Esophagus squamous epithelium (tissue), 4 donors: Measurements from ENCODE around the gene PLAC9.

Source experiments
- CTCF ChIP-seq, 6 experiments: fragments of 450-650 bp in 4 of 6; fragments of 200-600 bp in 2 of 6; sonication (generic) in 2 of 6; IDR thresholded peaks; one replicate each; pipeline ENCODE4 v1.5.1; 2016 to 2019; ENCODE audit warnings: antibody characterized with exemption in 6 of 6, mild to moderate bottlenecking in 4 of 6, moderate library complexity in 4 of 6
- POLR2A ChIP-seq, 4 donors: fragments of 450-650 bp; IDR thresholded peaks; one replicate each; pipeline ENCODE4 v1.6.1; 2017; ENCODE audit warnings: antibody characterized with exemption in 4 of 4, mild to moderate bottlenecking in 4 of 4, moderate library complexity in 3 of 4

DNA sequence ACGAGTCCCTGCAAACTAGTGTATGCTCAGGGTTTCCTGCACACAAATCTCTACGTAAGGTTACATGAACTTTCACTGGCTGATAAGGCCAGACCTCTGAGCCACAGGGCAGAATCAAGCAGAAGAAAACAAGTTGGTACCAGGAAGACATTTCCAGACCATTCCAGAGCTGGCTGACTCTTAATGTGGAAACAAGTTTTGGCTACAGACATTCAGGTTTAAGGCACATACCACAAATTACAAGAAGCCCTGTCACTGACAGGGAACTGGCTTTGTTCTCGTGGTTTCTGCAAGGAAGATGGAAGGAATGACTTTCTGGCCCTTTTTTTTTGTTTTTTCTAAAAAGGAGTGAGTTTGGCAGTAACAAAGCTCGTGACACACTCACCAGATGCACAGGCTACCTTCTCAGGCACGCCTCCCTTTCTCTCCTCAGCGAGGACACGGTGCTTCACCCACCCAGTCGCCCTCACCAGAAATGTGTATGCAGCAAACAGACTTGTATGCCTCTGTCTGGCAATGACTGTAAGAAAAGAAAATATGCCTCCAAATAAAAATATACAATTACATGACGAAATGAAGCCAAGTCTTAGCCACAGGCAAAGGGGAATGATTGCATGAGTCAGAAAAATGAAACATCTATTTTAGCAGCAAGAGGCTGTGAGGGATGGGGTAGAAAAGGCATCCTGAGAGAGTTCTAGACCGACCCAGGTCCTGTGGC is 22.6 kb downstream of the PLAC9 start:
- no peak for TF ChIP-seq CTCF (IDR thresholded peaks at IDR 0.05)
- TF ChIP-seq POLR2A (IDR thresholded peaks at IDR 0.05): no peak
